SH-SY5Y (cell line): Measurements from ENCODE around the gene SPNS2.

Experiments used
- GATA2 ChIP-seq: IDR thresholded peaks from 2 replicates; pipeline ENCODE4 v1.6.1; 2011; ENCODE audit warnings: mild to moderate bottlenecking, low read depth, low read length
- GATA3 ChIP-seq: IDR thresholded peaks from 2 replicates; pipeline ENCODE4 v1.6.1; 2011; ENCODE audit warnings: low read depth, mild to moderate bottlenecking, low read length, moderate library complexity

The SPNS2 gene

GRCh38 chr17:4476511-4477070 is 22.1 kb upstream of the SPNS2 start:
- no peak for TF ChIP-seq GATA2
- no peak for TF ChIP-seq GATA3

DNA sequence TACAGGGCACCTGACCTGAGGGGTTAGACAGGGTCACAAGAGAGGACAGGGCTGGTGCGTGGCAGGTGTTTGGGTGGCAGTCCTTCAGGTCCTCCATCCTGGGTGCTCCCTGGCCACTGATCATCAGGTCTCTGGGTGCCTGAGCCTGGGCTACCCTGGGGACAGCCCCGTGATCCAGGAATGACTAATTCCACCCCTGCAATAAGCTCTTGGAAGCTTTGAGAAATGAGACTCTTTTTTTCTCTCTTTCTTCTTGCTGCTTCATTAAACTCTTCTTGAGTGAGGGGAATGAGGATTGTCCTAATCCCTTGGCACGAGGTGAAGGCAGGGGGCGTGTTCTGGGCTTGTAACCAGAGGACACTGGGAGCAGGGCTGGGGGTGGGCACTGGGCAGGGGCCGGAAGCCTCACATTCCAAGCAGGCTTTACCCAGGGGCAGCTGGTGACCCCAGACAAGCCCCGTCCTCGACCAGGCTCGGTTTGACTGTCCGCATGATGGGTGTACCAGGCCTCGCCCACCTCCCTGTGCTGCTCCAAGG is 21.4 kb upstream of the SPNS2 start:
- TF ChIP-seq GATA3 (no peak), GATA2 (no peak)

- TF ChIP-seq GATA3 (no peak), GATA2 (no peak)
Measured at GRCh38 chr17:4478318-4478830, 20.3 kb upstream of the SPNS2 start.

GRCh38 chr17:4479340-4479981 is 19.2 kb upstream of the SPNS2 start:
- no peak for TF ChIP-seq GATA3
- no peak for TF ChIP-seq GATA2

GRCh38 chr17:4479982-4480751 is 18.5 kb upstream of the SPNS2 start:
- TF ChIP-seq GATA2 (no peak), GATA3 (no peak)

- TF ChIP-seq GATA2, result no peak
- no peak for TF ChIP-seq GATA3
Measured at GRCh38 chr17:4480929-4481898, 17.5 kb upstream of the SPNS2 start.

DNA sequence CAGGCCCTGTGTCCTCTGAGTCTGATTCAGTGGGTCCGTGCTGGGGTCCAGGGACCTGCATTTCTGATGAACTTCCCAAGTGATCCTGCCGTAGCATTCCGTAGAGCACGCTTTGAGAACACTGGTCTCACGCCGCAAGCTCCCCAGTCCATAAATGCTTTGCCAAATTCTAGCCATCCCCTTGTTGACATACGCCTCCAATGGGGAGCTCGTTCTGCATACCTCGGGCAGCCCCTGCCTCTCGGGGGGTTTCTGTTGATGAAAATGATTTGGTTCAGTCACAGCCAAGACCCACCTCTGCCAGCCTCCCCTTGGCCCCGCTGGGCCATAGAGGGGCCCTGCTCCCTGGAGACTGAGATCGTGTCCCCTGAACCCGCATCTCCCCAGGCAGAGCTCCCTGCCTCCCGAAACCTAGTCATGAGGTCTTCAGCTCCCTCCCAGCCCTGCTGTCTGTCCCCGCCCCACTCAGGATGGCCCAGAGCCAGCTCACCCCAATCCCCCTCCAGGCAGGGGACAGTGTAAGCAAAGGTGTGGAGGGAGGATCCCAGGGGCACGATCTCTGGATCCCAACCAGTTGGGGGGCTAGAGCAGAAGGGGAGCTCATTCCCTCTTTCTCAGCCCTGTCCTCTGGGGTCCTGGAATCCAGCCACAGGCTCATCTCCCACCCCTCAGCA is 16.2 kb upstream of the SPNS2 start:
- TF ChIP-seq GATA2, result no peak
- no peak for TF ChIP-seq GATA3

- no peak for TF ChIP-seq GATA2
- no peak for TF ChIP-seq GATA3
Measured at GRCh38 chr17:4483012-4483840, 15.5 kb upstream of the SPNS2 start.

DNA sequence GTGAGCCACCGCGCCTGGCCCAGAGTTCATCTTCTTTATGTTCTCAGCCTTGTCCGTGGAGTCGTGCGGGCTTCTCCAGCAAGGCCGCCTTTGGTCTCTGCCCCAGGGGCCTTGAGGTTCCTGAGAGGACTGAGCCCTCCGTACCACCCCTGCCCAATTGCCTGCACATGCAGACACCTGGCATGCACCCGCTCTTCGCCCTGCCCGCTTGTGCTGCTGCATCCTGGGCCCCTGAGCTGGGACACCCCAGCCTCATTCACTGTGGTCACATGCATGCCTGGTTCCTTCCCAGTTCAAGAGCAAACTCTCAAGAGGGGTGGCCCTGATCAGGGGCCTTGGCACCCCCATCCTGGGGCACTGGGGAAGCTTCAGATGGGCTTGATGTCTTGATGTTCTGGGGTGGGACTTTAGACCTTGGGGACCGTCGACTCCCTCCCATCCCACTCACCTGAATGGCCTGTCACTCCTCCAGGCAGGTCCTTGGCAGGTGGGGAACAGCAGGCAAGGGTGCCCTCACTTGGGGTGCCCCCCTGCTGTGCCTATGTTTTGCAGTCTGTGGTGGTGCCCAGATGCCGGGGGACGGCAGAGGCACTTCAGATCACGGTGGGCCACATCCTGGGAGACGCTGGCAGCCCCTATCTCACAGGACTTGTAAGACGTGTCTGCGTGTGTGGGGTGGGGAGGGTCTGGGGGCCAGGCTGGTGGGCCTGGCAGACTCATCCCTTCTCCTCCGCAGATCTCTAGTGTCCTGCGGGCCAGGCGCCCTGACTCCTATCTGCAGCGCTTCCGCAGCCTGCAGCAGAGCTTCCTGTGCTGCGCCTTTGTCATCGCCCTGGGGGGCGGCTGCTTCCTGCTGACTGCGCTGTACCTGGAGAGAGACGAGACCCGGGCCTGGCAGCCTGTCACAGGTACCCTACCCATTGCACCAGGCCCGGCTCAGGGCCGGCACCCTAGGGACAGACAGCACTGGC is 12.7 kb upstream of the SPNS2 start:
- TF ChIP-seq GATA2 (no peak), GATA3 (no peak)

- TF ChIP-seq GATA2, result no peak
- TF ChIP-seq GATA3, result no peak
Measured at GRCh38 chr17:4487296-4487695, 11.4 kb upstream of the SPNS2 start.
